VCaP (cell line): ENCODE data around the gene STK32C.

Source experiments
- H3K27ac ChIP-seq: fragments of 450-650 bp; 2 replicates; pipeline ENCODE4 v1.5.1; 2017
- CTCF ChIP-seq: fragments of 450-650 bp; conservative IDR thresholded peaks from 2 replicates; pipeline ENCODE4 v1.5.1; 2017; ENCODE audit warnings: mild to moderate bottlenecking, moderate library complexity

STK32C gene

GRCh38 chr10:132199854-132200311 is 107.9 kb downstream of the STK32C start:
- H3K27ac ChIP-seq: no peak overlapping the region
- no peak for TF ChIP-seq CTCF

GRCh38 chr10:132199268-132199853 is 108.4 kb downstream of the STK32C start:
- H3K27ac ChIP-seq: no peak overlapping the region
- TF ChIP-seq CTCF: no peak

- no peak overlapping the region for H3K27ac ChIP-seq
- no peak for TF ChIP-seq CTCF
Measured at GRCh38 chr10:132198381-132199181, 109.2 kb downstream of the STK32C start.

GRCh38 chr10:132198068-132198370 is 109.7 kb downstream of the STK32C start:
- no peak for TF ChIP-seq CTCF

GRCh38 chr10:132197271-132198067 is 110.3 kb downstream of the STK32C start:
- H3K27ac ChIP-seq: no peak overlapping the region
- no peak for TF ChIP-seq CTCF

More at GRCh38 chr10:132198068-132198370, 109.7 kb downstream of the STK32C start:
- no peak overlapping the region for H3K27ac ChIP-seq

DNA sequence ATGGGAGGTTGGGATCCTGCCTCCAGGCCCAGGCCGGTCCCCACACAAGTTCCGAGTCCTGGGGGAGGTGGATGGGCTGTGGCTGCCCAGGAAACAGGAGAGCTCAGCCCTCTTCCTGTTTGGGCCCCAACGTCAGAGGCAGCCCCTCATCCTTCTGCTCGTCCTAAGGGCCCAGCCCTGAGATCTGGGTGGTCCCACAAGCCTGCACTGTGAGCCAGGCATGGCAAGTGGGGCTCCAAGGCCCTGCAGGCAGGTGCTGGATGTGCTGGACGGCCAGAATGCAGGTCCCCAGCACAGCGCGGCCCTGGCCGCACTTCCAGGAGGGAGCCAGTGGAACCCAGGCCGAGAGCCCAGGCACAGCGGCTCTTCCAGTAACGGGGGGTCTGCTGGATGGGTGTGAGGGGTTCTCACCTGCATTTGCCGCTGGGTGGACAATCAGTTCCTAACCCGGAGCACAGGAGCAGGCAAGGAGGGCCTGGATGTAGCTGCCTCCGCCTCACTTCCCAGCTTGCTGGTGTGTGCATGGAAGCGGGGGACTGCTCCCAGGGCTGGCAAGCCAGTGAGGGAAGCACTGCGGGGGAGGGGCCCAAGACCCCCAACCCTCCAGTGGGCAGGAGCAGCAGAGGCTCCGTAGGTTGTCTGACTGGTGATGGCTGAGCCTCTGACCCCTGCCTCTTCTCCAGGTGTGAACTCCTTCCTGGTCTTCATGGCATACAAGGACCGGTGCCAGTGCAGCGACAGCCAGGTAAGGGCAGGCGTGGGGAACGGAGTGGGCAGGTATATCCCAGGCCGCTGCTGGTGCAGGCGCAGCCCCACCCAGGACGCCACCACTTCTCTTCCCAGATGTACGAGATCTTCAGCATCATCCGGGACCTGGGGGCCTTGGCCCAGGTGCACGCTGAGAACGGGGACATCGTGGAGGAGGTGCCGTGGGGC is 111.3 kb downstream of the STK32C start:
- no peak overlapping the region for H3K27ac ChIP-seq
- no peak for TF ChIP-seq CTCF
